NCI-H1092 (cell line): Measurements from ENCODE around the gene PKNOX1.
"Not testable (repeated sequence)": the region's sequence is repeated elsewhere in the genome, so short reads cannot be mapped to it uniquely, and the experiment has no call there.

ENCODE experiments used
- DNase-seq: peaks from one replicate; lab custom pipeline; 2025; lab: John Stamatoyannopoulos, UW

Gene PKNOX1

GRCh38 chr21:42986125-42986783, 11.9 kb downstream of the PKNOX1 start:
- DNase-seq = no peak

GRCh38 chr21:42988236-42988965, 14.0 kb downstream of the PKNOX1 start:
- DNase-seq = no peak

GRCh38 chr21:42989370-42989769, 15.0 kb downstream of the PKNOX1 start:
- not testable (repeated sequence) for DNase-seq

GRCh38 chr21:42989816-42990650, 15.7 kb downstream of the PKNOX1 start:
- no peak for DNase-seq

GRCh38 chr21:42991992-42992740, 17.8 kb downstream of the PKNOX1 start:
- DNase-seq = no peak

GRCh38 chr21:42993051-42993712, 18.8 kb downstream of the PKNOX1 start:
- DNase-seq = no peak

GRCh38 chr21:42997053-42997452, 22.7 kb downstream of the PKNOX1 start:
- no peak for DNase-seq

GRCh38 chr21:42997983-42998382, 23.6 kb downstream of the PKNOX1 start:
- DNase-seq = not testable (repeated sequence)

- DNase-seq = not testable (repeated sequence)
Observed at GRCh38 chr21:42999152-42999551, 24.8 kb downstream of the PKNOX1 start.

- not testable (repeated sequence) for DNase-seq
Observed at GRCh38 chr21:43000041-43000440, 25.7 kb downstream of the PKNOX1 start.

GRCh38 chr21:43001316-43001715, 27.0 kb downstream of the PKNOX1 start:
- no peak for DNase-seq

- DNase-seq = no peak
Observed at GRCh38 chr21:43004926-43005325, 30.6 kb downstream of the PKNOX1 start.

GRCh38 chr21:43005635-43006034, 31.3 kb downstream of the PKNOX1 start:
- no peak for DNase-seq

- not testable (repeated sequence) for DNase-seq
Observed at GRCh38 chr21:43006051-43006873, 31.9 kb downstream of the PKNOX1 start.

GRCh38 chr21:43006874-43007208, 32.5 kb downstream of the PKNOX1 start:
- DNase-seq = no peak

GRCh38 chr21:43012596-43012995, 38.2 kb downstream of the PKNOX1 start:
- no peak for DNase-seq

GRCh38 chr21:43015906-43016540, 41.7 kb downstream of the PKNOX1 start:
- DNase-seq = no peak

GRCh38 chr21:43016728-43017127, 42.4 kb downstream of the PKNOX1 start:
- DNase-seq = no peak

- DNase-seq = no peak
Observed at GRCh38 chr21:43018519-43018918, 44.2 kb downstream of the PKNOX1 start.

GRCh38 chr21:43020177-43020576, 45.8 kb downstream of the PKNOX1 start:
- no peak for DNase-seq
